ENCODE measurements around the gene INSR.

Gene INSR

GRCh38 chr19:7112675-7113074 lies 181.5 kb downstream of the INSR start:
- Mint-ChIP-seq H3K4me3 (no peak overlapping the region), H3K36me3 (ENCODE audit: low read depth) (no peaks in the 10 kb centered on the region), H3K4me1 (ENCODE audit: low read depth) (no peaks in the 10 kb centered on the region), H3K27me3 (peaks cover 4% of the 10 kb centered on the region), H3K27ac (no peak overlapping the region), H3K9me3 (no peaks in the 10 kb centered on the region)

- H3K27ac Mint-ChIP-seq = no peak overlapping the region
- H3K4me3 Mint-ChIP-seq = no peak overlapping the region
- H3K9me3 Mint-ChIP-seq = no peaks in the 10 kb centered on the region
- peaks cover 4% of the 10 kb centered on the region for H3K27me3 Mint-ChIP-seq
- no peaks in the 10 kb centered on the region for H3K4me1 Mint-ChIP-seq (ENCODE audit: low read depth)
- H3K36me3 Mint-ChIP-seq (ENCODE audit: low read depth) = no peaks in the 10 kb centered on the region
Measured at GRCh38 chr19:7109678-7110289, 184.4 kb downstream of the INSR start.

- H3K27me3 Mint-ChIP-seq = no peaks in the 10 kb centered on the region
- no peaks in the 10 kb centered on the region for H3K36me3 Mint-ChIP-seq (ENCODE audit: low read depth)
- H3K4me3 Mint-ChIP-seq = no peak overlapping the region
- no peak overlapping the region for H3K27ac Mint-ChIP-seq
- no peaks in the 10 kb centered on the region for H3K9me3 Mint-ChIP-seq
- H3K4me1 Mint-ChIP-seq (ENCODE audit: low read depth) = no peaks in the 10 kb centered on the region
Measured at GRCh38 chr19:7106711-7107657, 187.2 kb downstream of the INSR start.

GRCh38 chr19:7104747-7105447 lies 189.3 kb downstream of the INSR start:
- H3K27me3 Mint-ChIP-seq = no peaks in the 10 kb centered on the region
- H3K9me3 Mint-ChIP-seq = no peaks in the 10 kb centered on the region
- H3K4me1 Mint-ChIP-seq (ENCODE audit: low read depth) = peaks cover 5% of the 10 kb centered on the region
- H3K27ac Mint-ChIP-seq = no peak overlapping the region
- no peaks in the 10 kb centered on the region for H3K36me3 Mint-ChIP-seq (ENCODE audit: low read depth)
- H3K4me3 Mint-ChIP-seq = no peak overlapping the region

- Mint-ChIP-seq H3K27me3 (no peaks in the 10 kb centered on the region), H3K36me3 (ENCODE audit: low read depth) (peaks cover 10% of the 10 kb centered on the region), H3K27ac (no peak overlapping the region), H3K9me3 (peaks cover 11% of the 10 kb centered on the region), H3K4me3 (no peak overlapping the region), H3K4me1 (ENCODE audit: low read depth) (peaks cover 24% of the 10 kb centered on the region)
Measured at GRCh38 chr19:7101498-7102253, 192.5 kb downstream of the INSR start.

- H3K36me3 Mint-ChIP-seq (ENCODE audit: low read depth) = peaks cover 17% of the 10 kb centered on the region
- H3K27ac Mint-ChIP-seq = peak overlapping the region; percentile 94
- peaks cover 24% of the 10 kb centered on the region for H3K4me1 Mint-ChIP-seq (ENCODE audit: low read depth)
- H3K4me3 Mint-ChIP-seq = peak overlapping the region; percentile 89
- no peaks in the 10 kb centered on the region for H3K27me3 Mint-ChIP-seq
- peaks cover 23% of the 10 kb centered on the region for H3K9me3 Mint-ChIP-seq
Measured at GRCh38 chr19:7099597-7099921, 194.7 kb downstream of the INSR start.

GRCh38 chr19:7098701-7099596 lies 195.3 kb downstream of the INSR start:
- Mint-ChIP-seq H3K4me1 (ENCODE audit: low read depth) (peaks cover 24% of the 10 kb centered on the region), H3K9me3 (peaks cover 23% of the 10 kb centered on the region), H3K27ac (peak overlapping the region; percentile 94), H3K27me3 (no peaks in the 10 kb centered on the region), H3K36me3 (ENCODE audit: low read depth) (peaks cover 17% of the 10 kb centered on the region), H3K4me3 (peak overlapping the region; percentile 89)

- peaks cover 23% of the 10 kb centered on the region for H3K9me3 Mint-ChIP-seq
- H3K4me3 Mint-ChIP-seq = peak overlapping the region; percentile 89
- H3K27ac Mint-ChIP-seq = no peak overlapping the region
- H3K36me3 Mint-ChIP-seq (ENCODE audit: low read depth) = peaks cover 21% of the 10 kb centered on the region
- peaks cover 24% of the 10 kb centered on the region for H3K4me1 Mint-ChIP-seq (ENCODE audit: low read depth)
- H3K27me3 Mint-ChIP-seq = no peaks in the 10 kb centered on the region
Measured at GRCh38 chr19:7098096-7098495, 196.1 kb downstream of the INSR start.

GRCh38 chr19:7088999-7089398 lies 205.2 kb downstream of the INSR start:
- Mint-ChIP-seq H3K36me3 (ENCODE audit: low read depth) (peaks cover 54% of the 10 kb centered on the region), H3K27ac (no peak overlapping the region), H3K4me3 (no peak overlapping the region), H3K4me1 (ENCODE audit: low read depth) (peaks cover 8% of the 10 kb centered on the region), H3K27me3 (no peaks in the 10 kb centered on the region), H3K9me3 (peaks cover 29% of the 10 kb centered on the region)

- H3K4me1 Mint-ChIP-seq (ENCODE audit: low read depth) = no peaks in the 10 kb centered on the region
- H3K36me3 Mint-ChIP-seq (ENCODE audit: low read depth) = peaks cover 85% of the 10 kb centered on the region
- no peak overlapping the region for H3K27ac Mint-ChIP-seq
- peaks cover 37% of the 10 kb centered on the region for H3K9me3 Mint-ChIP-seq
- H3K4me3 Mint-ChIP-seq = no peak overlapping the region
- no peaks in the 10 kb centered on the region for H3K27me3 Mint-ChIP-seq
Measured at GRCh38 chr19:7083076-7083956, 210.9 kb downstream of the INSR start.

- H3K27me3 Mint-ChIP-seq = no peaks in the 10 kb centered on the region
- H3K4me3 Mint-ChIP-seq = no peak overlapping the region
- peaks cover 31% of the 10 kb centered on the region for H3K9me3 Mint-ChIP-seq
- no peaks in the 10 kb centered on the region for H3K4me1 Mint-ChIP-seq (ENCODE audit: low read depth)
- H3K27ac Mint-ChIP-seq = no peak overlapping the region
- peaks cover 97% of the 10 kb centered on the region for H3K36me3 Mint-ChIP-seq (ENCODE audit: low read depth)
Measured at GRCh38 chr19:7078008-7078407, 216.2 kb downstream of the INSR start.

- H3K27me3 Mint-ChIP-seq = no peaks in the 10 kb centered on the region
- H3K27ac Mint-ChIP-seq = no peak overlapping the region
- H3K4me3 Mint-ChIP-seq = no peak overlapping the region
- H3K36me3 Mint-ChIP-seq (ENCODE audit: low read depth) = peaks cover 91% of the 10 kb centered on the region
- peaks cover 10% of the 10 kb centered on the region for H3K4me1 Mint-ChIP-seq (ENCODE audit: low read depth)
- H3K9me3 Mint-ChIP-seq = peaks cover 23% of the 10 kb centered on the region
Measured at GRCh38 chr19:7076151-7076550, 218.1 kb downstream of the INSR start.

GRCh38 chr19:7074705-7075282 lies 219.4 kb downstream of the INSR start:
- H3K4me3 Mint-ChIP-seq = no peak overlapping the region
- peaks cover 16% of the 10 kb centered on the region for H3K9me3 Mint-ChIP-seq
- H3K4me1 Mint-ChIP-seq (ENCODE audit: low read depth) = peaks cover 23% of the 10 kb centered on the region
- H3K27ac Mint-ChIP-seq = no peak overlapping the region
- H3K36me3 Mint-ChIP-seq (ENCODE audit: low read depth) = peaks cover 82% of the 10 kb centered on the region
- no peaks in the 10 kb centered on the region for H3K27me3 Mint-ChIP-seq
